HG03460 (cell line): Measurements from ENCODE around the gene PPP1R12C.
A peak's percentile ranks its signal among the peaks of the same experiment; 100 is the strongest.
"Not testable (repeated sequence)": the region's sequence is repeated elsewhere in the genome, so short reads cannot be mapped to it uniquely, and the experiment has no call there.

Experiments used
- ATAC-seq: cut with Tn5 transposase; IDR thresholded peaks from one replicate; pipeline ENCODE4 v1.9.1; 2021; ENCODE audit not compliant: unreplicated experiment

Gene PPP1R12C

GRCh38 chr19:55077106-55077505 lies 40.3 kb downstream of the PPP1R12C start:
- no peak for ATAC-seq

GRCh38 chr19:55076321-55076720 lies 41.1 kb downstream of the PPP1R12C start:
- ATAC-seq = no peak

GRCh38 chr19:55075371-55075998 lies 42.0 kb downstream of the PPP1R12C start, which contains the start of gene EPS8L1:
TSS of gene EPS8L1 (plus strand) at chr19:55075869. CDS start at chr19:55076445, 576 bp downstream.
- ATAC-seq = no peak

GRCh38 chr19:55071913-55072312 lies 45.5 kb downstream of the PPP1R12C start:
- no peak for ATAC-seq

GRCh38 chr19:55071129-55071502 lies 46.3 kb downstream of the PPP1R12C start:
- no peak for ATAC-seq

GRCh38 chr19:55070466-55071128 lies 46.8 kb downstream of the PPP1R12C start:
- no peak for ATAC-seq

GRCh38 chr19:55069865-55070197 lies 47.6 kb downstream of the PPP1R12C start:
- no peak for ATAC-seq

GRCh38 chr19:55068950-55069864 lies 48.2 kb downstream of the PPP1R12C start:
- no peak for ATAC-seq

- ATAC-seq = no peak
These were observed 49.6 kb downstream of the PPP1R12C start for GRCh38 chr19:55067869-55068268.

GRCh38 chr19:55066107-55066709 lies 51.2 kb downstream of the PPP1R12C start:
- no peak for ATAC-seq

GRCh38 chr19:55065516-55065915 lies 51.9 kb downstream of the PPP1R12C start:
- not testable (repeated sequence) for ATAC-seq

- ATAC-seq = no peak
These were observed 54.0 kb downstream of the PPP1R12C start for GRCh38 chr19:55063492-55063843.

GRCh38 chr19:55062735-55063491 lies 54.5 kb downstream of the PPP1R12C start, which contains the start of gene RDH13:
TSS of gene RDH13 (minus strand) at chr19:55063148. CDS start at chr19:55063032, 116 bp downstream.
- ATAC-seq = peak; percentile 94

- not testable (repeated sequence) for ATAC-seq
These were observed 57.1 kb downstream of the PPP1R12C start for GRCh38 chr19:55060287-55060686.

- ATAC-seq = no peak
These were observed 58.4 kb downstream of the PPP1R12C start for GRCh38 chr19:55058781-55059610.

GRCh38 chr19:55056827-55057226 lies 60.6 kb downstream of the PPP1R12C start:
- ATAC-seq = no peak

GRCh38 chr19:55053735-55054134 lies 63.7 kb downstream of the PPP1R12C start:
- ATAC-seq = no peak

- ATAC-seq = no peak
These were observed 66.5 kb downstream of the PPP1R12C start for GRCh38 chr19:55050749-55051532.

GRCh38 chr19:55048446-55048845 lies 69.0 kb downstream of the PPP1R12C start:
- no peak for ATAC-seq
